Sigmoid colon (tissue), 4 donors: ENCODE measurements around the gene ZNF101.

Experiments
- CTCF ChIP-seq, 4 experiments: fragments of 450-650 bp in 3 of 4; fragments of 200-600 bp in 1 of 4; IDR thresholded peaks; one replicate each; pipeline ENCODE4 v1.5.1; 2016 to 2019; ENCODE audit warnings: antibody characterized with exemption in 4 of 4, mild to moderate bottlenecking in 3 of 4, moderate library complexity in 2 of 4
- EP300 ChIP-seq, 4 donors: sonication (generic); formaldehyde crosslinking; IDR thresholded peaks; one replicate each; pipeline ENCODE4 v1.6.1; 2017; ENCODE audit warnings: antibody characterized with exemption in 4 of 4
- POLR2A ChIP-seq, 2 donors: fragments of 450-650 bp; IDR thresholded peaks; one replicate each; pipeline ENCODE4 v1.6.1; 2016; ENCODE audit warnings: antibody characterized with exemption in 2 of 2, mild to moderate bottlenecking in 2 of 2, moderate library complexity in 2 of 2
- POLR2AphosphoS5 ChIP-seq, 4 donors: sonication (generic); formaldehyde crosslinking; IDR thresholded peaks; one replicate each; pipeline ENCODE4 v1.6.1; 2017; ENCODE audit warnings: antibody characterized with exemption in 4 of 4

GRCh38 chr19:19630062-19630414 is 38.6 kb upstream of the ZNF101 start:
- TF ChIP-seq POLR2AphosphoS5 (IDR thresholded peaks at IDR 0.05), result no peak
- no peak for TF ChIP-seq CTCF (IDR thresholded peaks at IDR 0.05)
- TF ChIP-seq EP300 (IDR thresholded peaks at IDR 0.05), result no peak
- no peak for TF ChIP-seq POLR2A (IDR thresholded peaks at IDR 0.05)
